CD4-positive, alpha-beta T cell treated with Interleukin-2 at 100 ng/mL for 4 hours (primary cell): ENCODE data around the gene VPS54.

Experiments
- DNase-seq: peaks from one replicate; pipeline ENCODE4 v3.0.0-alpha.2; 2020; ENCODE audit warnings: low spot score

VPS54 gene

DNA sequence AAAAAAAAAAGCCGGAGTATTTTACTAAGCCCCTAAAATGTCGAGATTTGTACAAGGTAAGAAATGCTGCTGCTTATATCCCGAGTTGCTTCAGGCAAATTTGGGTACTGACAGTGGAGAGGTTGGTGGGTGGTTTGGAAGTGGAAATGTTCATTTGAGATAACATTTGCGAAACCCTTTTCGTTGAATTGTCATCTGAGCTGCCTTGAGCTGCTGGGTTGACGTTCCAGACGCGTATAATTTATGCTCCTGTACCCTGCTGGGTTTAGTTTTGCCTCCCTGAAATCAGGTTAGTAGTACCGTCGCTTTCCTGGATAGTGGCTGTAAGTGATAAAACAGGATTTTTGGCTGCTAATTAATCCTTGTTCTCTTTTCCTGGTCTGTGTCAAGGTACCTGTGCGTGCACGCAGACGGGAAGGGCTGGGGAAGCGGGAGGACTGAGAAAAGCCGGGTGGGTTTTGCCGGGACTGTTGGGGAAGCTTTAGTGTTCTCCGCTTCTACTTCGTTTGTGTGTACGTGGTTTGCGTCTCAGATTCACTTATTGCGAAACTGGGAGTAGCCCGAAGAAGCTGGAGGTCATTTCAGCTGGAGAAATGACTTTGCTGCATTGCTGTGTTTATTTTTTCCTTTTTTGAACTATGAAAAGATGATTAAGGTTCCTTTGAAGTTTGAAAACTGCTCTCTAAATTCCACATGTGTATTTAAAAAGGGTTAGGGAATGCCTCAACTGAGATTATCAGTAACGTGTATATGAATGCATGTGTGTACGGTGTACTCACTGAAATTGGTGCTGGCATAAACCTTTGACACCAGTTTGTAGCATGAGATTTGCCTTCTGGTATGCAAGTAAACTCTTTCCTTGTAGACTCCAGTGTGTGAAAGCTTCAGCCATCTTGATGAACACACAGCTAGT lies 176.8 kb downstream of the VPS54 start:
- peak; percentile 23 for DNase-seq
